Subcutaneous adipose tissue (tissue), 4 donors: ENCODE data around the gene OTOGL. TPM values are rescaled to one million over a fixed set of nuclear protein-coding genes. Genes with fewer than 3 reads are reported as not detected.

ENCODE experiments used
- CTCF ChIP-seq: fragments of 450-650 bp; IDR thresholded peaks from one replicate; pipeline ENCODE4 v1.5.1; 2016; ENCODE audit warnings: low read depth, mild to moderate bottlenecking, control low read depth, antibody characterized with exemption, moderate library complexity
- total RNA-seq, 4 donors: library from RNA; depleted of rRNA; stranded (reverse); fragments of >200 nt; gene quantifications; one replicate each; pipeline ENCODE4 v1.1.0, GENCODE V29; 2016

Gene OTOGL
- total RNA-seq, 4 donors from 2014 or later = 0.19 to 0.66 (median 0.50) TPM

- no peak for TF ChIP-seq CTCF
These were observed 173.8 kb downstream of the OTOGL start for GRCh38 chr12:80273144-80273543.

GRCh38 chr12:80277732-80278131 is 178.4 kb downstream of the OTOGL start:
- TF ChIP-seq CTCF = no peak

- TF ChIP-seq CTCF = no peak
These were observed 182.9 kb downstream of the OTOGL start for GRCh38 chr12:80282226-80282625.

- TF ChIP-seq CTCF = no peak
These were observed 183.4 kb downstream of the OTOGL start for GRCh38 chr12:80282761-80283160.

- TF ChIP-seq CTCF = no peak
These were observed 191.9 kb downstream of the OTOGL start for GRCh38 chr12:80291108-80291754.

GRCh38 chr12:80293347-80293746 is 194.0 kb downstream of the OTOGL start:
- TF ChIP-seq CTCF = no peak

- TF ChIP-seq CTCF = no peak
These were observed 194.4 kb downstream of the OTOGL start for GRCh38 chr12:80293759-80294158.
